Activated effector memory CD4-positive, alpha-beta T cell treated with Interleukin-2 at 50 U/mL for 16 hours (primary cell): ENCODE data around the gene FAM25A.
"Not testable (repeated sequence)": the region's sequence is repeated elsewhere in the genome, so short reads cannot be mapped to it uniquely, and the experiment has no call there.

Experiments
- DNase-seq: peaks from one replicate; pipeline ENCODE4 v3.0.0-alpha.2; 2020

FAM25A gene

DNA sequence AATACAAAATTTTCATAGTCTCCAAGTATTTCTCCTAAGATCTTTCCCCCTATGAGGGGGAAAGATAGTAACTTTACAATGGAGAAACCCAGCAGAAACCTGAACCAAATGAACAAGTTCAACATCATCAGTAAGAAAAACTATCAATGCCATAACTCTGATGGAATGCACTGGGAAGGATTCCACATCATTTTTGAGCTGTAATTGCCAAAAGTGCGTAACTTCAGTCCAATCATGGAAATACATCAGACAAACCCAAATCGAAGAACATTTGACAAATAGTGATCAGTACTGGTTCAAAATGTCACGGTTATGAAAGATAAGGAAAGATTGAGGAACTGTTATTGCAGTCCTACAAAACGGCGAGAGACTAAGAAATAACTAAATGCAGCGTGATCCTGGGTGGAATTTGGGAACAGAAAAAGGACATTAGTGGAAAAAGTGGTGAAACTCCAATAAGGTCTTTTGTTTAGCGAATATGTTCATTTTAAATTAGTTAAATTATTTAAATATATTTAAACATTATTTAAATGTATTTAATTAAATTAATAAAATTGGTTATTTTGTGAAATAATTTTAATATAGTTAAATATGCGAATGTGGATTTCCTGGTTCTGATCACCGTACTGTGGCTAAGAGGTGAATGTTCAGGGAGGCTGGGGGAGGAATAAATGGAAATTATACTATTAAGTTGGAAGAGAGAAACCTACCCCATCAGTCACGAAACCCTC is 4.9 kb upstream of the FAM25A start:
- not testable (repeated sequence) for DNase-seq

DNA sequence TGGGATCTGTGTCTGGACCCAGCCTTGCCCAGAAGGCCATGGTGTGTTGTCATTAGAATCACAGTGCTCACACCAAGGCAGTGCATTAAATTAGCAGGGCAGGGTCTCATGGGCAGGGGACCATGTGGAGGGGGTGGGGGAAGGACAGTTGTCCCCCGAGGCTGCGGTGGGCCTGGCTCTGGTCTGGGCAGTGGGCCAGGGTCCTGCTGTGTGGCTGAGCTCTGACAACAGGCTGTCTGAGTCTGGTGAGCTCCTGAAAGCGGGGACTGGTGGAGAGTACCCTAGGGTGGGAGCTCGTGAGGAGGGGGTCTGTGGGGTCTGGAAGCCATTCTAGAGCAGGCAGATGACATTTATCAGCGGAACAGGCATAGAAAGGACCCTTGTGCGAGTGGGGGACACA is 2.0 kb upstream of the FAM25A start:
- not testable (repeated sequence) for DNase-seq

- DNase-seq = not testable (repeated sequence)
Measured at GRCh38 chr10:87019066-87019465, 1.0 kb upstream of the FAM25A start.

DNA sequence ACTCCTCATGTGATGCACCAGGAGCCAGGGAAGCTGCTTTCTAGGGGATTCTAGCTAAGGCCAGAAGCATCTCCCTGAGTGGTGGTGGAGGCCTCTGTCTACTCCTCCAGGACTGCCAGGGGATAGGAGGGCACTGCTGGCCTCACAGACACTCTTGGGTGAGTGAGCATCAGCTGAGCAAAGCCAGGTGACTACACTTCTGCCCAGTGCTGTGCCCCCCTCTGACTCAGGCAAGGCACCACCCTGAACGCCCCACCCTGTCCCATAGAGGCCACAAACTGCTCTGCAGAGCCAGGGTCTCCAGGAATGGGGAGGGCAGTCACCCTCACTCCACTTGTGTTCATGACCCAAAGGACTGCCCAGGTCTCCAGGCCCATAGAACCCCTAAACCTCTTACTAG is 590 bp upstream of the FAM25A start:
- DNase-seq = not testable (repeated sequence)

GRCh38 chr10:87025285-87025958 is 5.3 kb downstream of the FAM25A start:
- not testable (repeated sequence) for DNase-seq

DNA sequence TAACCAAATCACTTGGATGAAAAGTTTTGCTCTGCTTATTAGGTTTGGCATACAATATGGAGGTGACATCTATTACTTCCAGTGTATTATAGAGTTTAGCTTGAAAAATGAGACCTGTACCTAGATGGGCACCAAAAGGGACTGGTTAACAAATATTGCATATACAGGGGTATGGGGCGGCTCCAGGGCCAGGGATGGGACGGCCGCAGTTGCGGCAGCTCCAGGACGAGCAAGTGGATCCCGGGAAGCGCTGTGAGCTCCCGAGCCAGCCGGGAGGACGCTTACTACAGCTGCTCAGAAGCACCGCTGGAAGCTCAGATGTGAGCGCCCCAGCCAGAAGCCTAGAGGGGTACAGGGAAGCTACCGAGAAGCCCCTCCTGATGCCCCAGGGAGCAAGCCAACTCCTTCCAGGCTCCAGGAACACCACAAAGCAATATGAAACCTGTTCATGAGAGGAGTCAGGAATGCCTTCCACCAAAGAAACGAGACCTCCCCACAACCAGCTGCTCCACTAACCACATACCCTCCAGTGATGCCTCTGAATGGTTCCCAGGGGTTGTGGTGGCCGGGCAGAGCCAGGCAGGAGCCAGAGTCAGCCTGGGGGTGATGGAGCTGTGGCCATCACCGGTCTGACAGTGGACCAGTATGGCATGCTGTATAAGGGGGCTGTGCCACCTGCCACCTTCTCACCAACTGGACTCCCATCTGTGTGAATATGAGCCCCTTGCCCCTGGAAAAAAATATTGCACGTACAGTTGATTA is 6.8 kb downstream of the FAM25A start:
- DNase-seq = not testable (repeated sequence)

GRCh38 chr10:87030419-87030818 is 10.3 kb downstream of the FAM25A start:
- not testable (repeated sequence) for DNase-seq

DNA sequence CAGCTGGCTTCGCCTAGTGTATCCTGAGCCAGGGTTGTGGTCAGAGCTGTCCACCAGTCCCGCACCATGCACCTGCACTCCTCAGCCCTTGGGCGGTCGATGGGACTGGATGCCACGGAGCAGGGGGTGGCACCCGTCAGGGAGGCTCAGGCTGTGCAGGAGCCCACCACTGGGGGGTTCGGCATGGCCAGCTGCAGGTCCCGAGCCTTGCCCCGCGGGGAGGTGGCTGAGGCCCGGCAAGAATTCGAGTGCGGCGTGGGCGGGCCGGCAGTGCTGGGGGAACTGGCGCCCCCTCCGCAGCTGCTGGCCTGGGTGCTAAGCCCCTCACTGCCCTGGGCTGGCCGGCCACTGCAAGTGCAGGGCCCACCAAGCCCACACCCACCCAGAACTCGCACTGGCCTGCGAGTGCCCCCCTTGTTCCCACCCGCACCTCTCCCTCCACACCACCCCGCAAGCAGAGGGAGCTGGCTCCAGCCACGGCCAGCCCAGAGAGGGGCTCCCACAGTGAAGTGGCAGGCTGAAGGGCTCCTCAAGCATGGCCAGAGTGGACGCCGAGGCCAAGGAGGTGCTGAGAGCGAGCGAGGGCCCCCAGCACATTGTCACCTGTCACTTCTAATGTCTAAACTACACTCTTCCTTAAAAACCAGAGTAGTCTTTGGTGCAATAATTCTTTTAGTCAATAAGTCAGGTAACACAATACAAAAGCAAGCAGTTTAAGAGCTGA is 11.0 kb downstream of the FAM25A start:
- no peak for DNase-seq

DNA sequence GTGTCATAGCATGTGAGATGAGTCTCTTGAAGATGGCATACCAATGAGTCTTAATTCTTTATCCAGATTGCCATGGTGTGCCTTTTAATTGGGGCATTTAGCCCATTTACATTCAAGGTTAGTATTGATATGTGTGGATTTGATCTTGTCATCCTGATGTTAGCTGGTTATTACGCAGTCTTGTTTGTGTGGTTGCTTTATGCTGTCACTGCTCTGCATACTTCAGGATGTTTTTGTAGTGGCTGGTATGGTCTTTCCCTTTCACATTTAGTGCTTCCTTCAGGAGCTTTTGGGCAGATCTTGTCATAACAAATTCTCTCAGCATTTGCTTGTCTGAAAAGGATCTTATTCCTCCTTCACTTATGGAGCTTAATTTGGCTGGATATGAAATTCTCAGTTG is 16.5 kb downstream of the FAM25A start:
- DNase-seq = no peak

- DNase-seq = no peak
Measured at GRCh38 chr10:87038286-87038717, 18.2 kb downstream of the FAM25A start.

DNA sequence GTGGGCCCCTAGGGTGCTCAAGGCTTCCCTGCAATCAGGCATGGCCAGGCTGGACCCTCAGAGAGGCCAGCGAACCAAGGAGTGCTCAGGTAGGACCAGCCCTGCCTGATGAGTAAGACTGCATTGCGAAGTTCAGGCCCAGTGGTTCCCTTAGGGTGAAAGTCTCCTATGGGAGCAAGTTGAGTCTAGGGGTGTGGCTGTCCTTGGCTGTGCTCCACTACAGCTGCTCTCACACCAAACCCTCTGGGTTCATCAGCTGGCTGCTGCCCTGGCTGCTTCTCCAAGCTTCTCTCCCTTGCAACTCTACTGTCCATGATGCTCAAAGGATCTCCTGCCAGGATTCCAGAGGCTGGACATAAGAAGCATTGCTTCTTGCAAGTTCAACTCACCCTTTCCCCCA is 18.7 kb downstream of the FAM25A start:
- no peak for DNase-seq

GRCh38 chr10:87043579-87043978 is 23.5 kb downstream of the FAM25A start:
- DNase-seq = not testable (repeated sequence)

DNA sequence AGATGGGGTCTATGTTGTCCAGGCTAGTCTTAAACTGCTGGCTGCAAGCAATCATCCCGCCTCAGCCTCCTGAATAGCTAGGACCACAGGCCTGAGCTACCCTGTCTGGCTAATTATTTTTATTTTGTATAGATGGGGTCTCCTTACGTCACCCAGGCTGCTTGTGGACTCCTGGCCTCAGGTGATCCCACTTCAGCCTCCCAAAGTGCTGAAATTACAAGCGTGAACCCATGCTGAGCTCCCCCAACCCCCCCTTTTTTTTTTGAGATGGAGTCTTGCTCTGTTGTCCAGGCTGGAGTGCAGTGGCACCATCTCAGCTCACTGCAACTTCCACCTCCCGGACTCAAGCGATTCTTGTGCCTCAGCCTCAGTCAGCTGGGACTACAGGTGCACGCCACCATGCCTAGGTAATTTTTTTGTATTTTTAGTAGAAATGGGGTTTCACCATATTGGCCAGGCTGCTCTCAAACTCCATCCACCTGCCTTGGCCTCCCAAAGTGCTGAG is 25.4 kb downstream of the FAM25A start:
- no peak for DNase-seq

- DNase-seq = no peak
Measured at GRCh38 chr10:87053111-87053510, 33.0 kb downstream of the FAM25A start.

- no peak for DNase-seq
Measured at GRCh38 chr10:87053577-87054181, 33.6 kb downstream of the FAM25A start.

- DNase-seq = no peak
Measured at GRCh38 chr10:87054373-87055295, 34.5 kb downstream of the FAM25A start.

DNA sequence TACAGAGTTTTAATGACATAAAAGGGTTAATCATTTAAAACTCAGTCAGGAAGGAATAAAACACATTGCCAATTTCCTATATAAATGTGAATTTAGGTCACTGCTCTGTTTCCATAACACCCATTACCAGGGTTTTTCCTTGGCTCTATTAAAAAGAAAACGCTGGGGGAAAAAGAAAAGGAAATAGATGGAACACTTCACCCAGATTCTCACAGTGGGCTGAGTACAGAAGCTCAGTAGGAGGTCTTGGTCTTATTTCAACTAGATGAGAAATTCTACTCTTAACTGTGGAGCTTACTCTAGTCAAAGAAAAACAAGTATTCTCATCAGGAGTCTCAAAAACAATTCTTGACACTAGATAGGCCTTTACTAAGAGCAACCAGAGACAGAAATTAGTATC is 38.1 kb downstream of the FAM25A start:
- no peak for DNase-seq

- DNase-seq = no peak
Measured at GRCh38 chr10:87059401-87059800, 39.3 kb downstream of the FAM25A start.

- no peak for DNase-seq
Measured at GRCh38 chr10:87060280-87060928, 40.3 kb downstream of the FAM25A start.

DNA sequence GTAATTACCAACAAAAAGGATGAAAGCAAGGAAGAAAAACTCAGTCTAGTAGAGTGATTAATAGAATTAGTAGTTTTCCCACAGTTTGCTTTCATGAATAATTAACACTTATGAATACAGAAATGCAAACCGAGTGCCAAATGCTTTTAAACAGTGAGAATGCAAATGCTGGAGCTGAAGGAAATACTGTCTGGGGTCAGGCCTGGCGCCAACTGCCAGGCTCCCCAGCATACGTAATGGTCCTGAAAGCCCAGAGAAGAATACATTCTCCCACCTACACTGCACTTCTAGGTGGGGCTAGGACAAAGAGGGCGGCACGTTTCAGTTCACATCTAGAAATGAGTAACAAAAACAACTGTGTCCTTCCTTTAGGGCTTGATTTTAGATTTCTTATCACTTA is 44.6 kb downstream of the FAM25A start:
- no peak for DNase-seq

DNA sequence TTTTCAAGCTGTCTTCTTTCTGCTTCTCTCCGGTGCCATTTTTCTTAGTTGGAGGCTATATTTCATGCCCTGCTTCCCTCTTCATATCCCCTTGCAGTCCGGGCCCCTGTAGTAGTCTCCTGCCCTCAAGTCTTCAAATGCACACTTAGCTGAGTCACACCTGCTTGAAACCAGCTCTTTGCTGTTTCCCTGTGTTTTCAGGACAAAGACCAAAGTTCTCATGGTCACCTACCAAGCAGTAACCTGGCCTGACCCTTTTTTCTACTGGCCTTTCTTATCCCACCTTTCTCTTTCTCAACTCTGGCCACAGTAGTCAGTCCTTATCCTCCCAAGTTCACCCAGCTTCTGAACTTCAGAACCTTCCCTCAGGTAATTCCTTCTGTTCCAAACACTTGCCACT is 46.1 kb downstream of the FAM25A start:
- no peak for DNase-seq
